IPS-NIHi7 (cell line): Measurements from ENCODE around the gene HINT3.
"Not testable (repeated sequence)": the region's sequence is repeated elsewhere in the genome, so short reads cannot be mapped to it uniquely, and the experiment has no call there.

Experiments
- DNase-seq: peaks from one replicate; pipeline ENCODE4 v3.0.0; 2012; ENCODE audit warnings: mixed read lengths; ENCODE audit errors: extremely low spot score

Gene HINT3

GRCh38 chr6:126002755-126003679, 46.4 kb downstream of the HINT3 start:
- DNase-seq = no peak

- no peak for DNase-seq
Measured at GRCh38 chr6:126007800-126008199, 51.2 kb downstream of the HINT3 start.

- DNase-seq = no peak
Measured at GRCh38 chr6:126010040-126010439, 53.5 kb downstream of the HINT3 start.

- DNase-seq = no peak
Measured at GRCh38 chr6:126015863-126016262, 59.3 kb downstream of the HINT3 start.

GRCh38 chr6:126016591-126016990, 60.0 kb downstream of the HINT3 start:
- DNase-seq = no peak

GRCh38 chr6:126017668-126018067, 61.1 kb downstream of the HINT3 start:
- DNase-seq = no peak

- DNase-seq = no peak
Measured at GRCh38 chr6:126020305-126021050, 63.9 kb downstream of the HINT3 start.

- not testable (repeated sequence) for DNase-seq
Measured at GRCh38 chr6:126023474-126023873, 66.9 kb downstream of the HINT3 start.

GRCh38 chr6:126026001-126026400, 69.4 kb downstream of the HINT3 start:
- DNase-seq = no peak

GRCh38 chr6:126027601-126028000, 71.0 kb downstream of the HINT3 start:
- DNase-seq = no peak
